ENCODE results near the gene APOL1. TPM values are rescaled to one million over a fixed set of nuclear protein-coding genes. Genes with fewer than 3 reads are reported as not detected.

APOL1 gene
- 12.0 and 45.5 TPM in 2 replicates for total RNA-seq (ENCODE audit: low replicate concordance)

DNA sequence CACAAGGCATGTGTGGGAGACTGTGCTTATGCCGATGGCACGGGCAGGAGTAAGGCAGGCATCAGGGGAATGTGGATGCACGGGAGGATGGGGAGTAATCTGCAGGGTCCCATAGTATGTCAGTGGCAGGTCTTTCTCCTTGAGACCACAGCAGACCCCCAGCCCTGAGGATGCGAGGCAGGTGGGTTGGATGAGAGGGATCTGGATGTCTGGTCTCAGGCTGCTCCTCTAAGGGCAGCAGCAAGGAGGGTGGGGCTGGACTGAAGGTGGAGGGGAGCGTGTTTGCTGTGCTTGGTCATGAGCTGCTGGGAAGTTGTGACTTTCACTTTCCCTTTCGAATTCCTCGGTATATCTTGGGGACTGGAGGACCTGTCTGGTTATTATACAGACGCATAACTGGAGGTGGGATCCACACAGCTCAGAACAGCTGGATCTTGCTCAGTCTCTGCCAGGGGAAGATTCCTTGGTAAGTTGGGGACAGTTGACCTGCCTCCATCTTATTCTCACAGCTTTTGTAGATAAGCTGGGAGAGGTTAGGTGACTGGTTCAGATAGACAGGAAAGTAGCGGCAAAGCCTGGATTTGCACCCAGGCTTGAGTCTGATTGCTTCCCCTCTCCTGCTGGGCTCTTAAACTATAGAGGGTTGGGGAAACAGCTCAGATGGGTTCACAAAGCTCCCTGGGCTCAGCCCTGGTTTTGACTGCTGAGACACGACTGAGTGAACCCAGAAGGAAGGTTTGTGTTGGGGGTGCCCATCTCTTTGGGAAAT lies at the start of gene APOL1:
TSS of gene APOL1 (plus strand) at position 380 of the 769 bp plus-strand sequence. CDS start 1,823 bp downstream, outside the sequence.

GRCh38 chr22:36239401-36240171 lies 13.3 kb upstream of the APOL1 start, which contains the start of gene APOL2:
Gene APOL2, minus strand, starts transcription at chr22:36239527. Its CDS starts 6,365 bp downstream, at chr22:36233162.

Other genes starting within 250 kb of the APOL1 start
- 155 and 161 TPM in 2 replicates for gene RBFOX2, start 224.3 kb upstream of the APOL1 start, total RNA-seq (ENCODE audit: low replicate concordance)
- 5.3 and 32.9 TPM in 2 replicates for gene APOL3, start 92.4 kb upstream of the APOL1 start, total RNA-seq (ENCODE audit: low replicate concordance)
- 2.4 and 6.2 TPM in 2 replicates for gene APOL4, start 51.3 kb upstream of the APOL1 start, total RNA-seq (ENCODE audit: low replicate concordance)
- 49.6 and 53.1 TPM in 2 replicates for gene APOL2, start 13.6 kb upstream of the APOL1 start, total RNA-seq (ENCODE audit: low replicate concordance)
- gene MYH9, start 134.8 kb downstream of the APOL1 start, total RNA-seq (ENCODE audit: low replicate concordance) = 686 and 1,062 TPM in 2 replicates
- 26.5 and 57.7 TPM in 2 replicates for gene TXN2, start 228.5 kb downstream of the APOL1 start, total RNA-seq (ENCODE audit: low replicate concordance)

All from smooth muscle cell of the coronary artery (primary cell).